HEK293 (cell line): ENCODE results near the gene FAM217B.

Source experiments
- ELK4 ChIP-seq: IDR thresholded peaks from 2 replicates; pipeline ENCODE4 v1.6.1; 2011; ENCODE audit warnings: mild to moderate bottlenecking, low read depth, low read length, borderline replicate concordance
- MZF1 ChIP-seq: fragments of 450-650 bp; formaldehyde crosslinking; IDR thresholded peaks from 2 replicates; pipeline ENCODE4 v1.5.1; 2017; ENCODE audit warnings: missing biosample characterization, missing genetic modification characterization, borderline replicate concordance
- YY2 ChIP-seq: fragments of 450-650 bp; formaldehyde crosslinking; IDR thresholded peaks from 2 replicates; pipeline ENCODE4 v1.5.1; 2016; ENCODE audit warnings: missing biosample characterization, missing genetic modification characterization
- ZFP41 ChIP-seq: fragments of 450-650 bp; formaldehyde crosslinking; IDR thresholded peaks from 2 replicates; pipeline ENCODE4 v1.5.1; 2016; ENCODE audit warnings: missing biosample characterization, missing genetic modification characterization, borderline replicate concordance
- ZNF138 ChIP-seq: fragments of 450-650 bp; formaldehyde crosslinking; IDR thresholded peaks from 2 replicates; pipeline ENCODE4 v1.5.1; 2016; ENCODE audit warnings: missing biosample characterization, missing genetic modification characterization, borderline replicate concordance
- ZNF175 ChIP-seq: fragments of 450-650 bp; formaldehyde crosslinking; IDR thresholded peaks from 2 replicates; pipeline ENCODE4 v1.5.1; 2016; ENCODE audit warnings: missing biosample characterization, missing genetic modification characterization
- ZNF311 ChIP-seq: fragments of 450-650 bp; formaldehyde crosslinking; IDR thresholded peaks from 2 replicates; pipeline ENCODE4 v1.5.1; 2017; ENCODE audit warnings: missing biosample characterization, missing genetic modification characterization, borderline replicate concordance
- ZNF362 ChIP-seq: fragments of 450-650 bp; formaldehyde crosslinking; IDR thresholded peaks from 2 replicates; pipeline ENCODE4 v1.5.1; 2016; ENCODE audit warnings: missing biosample characterization, missing genetic modification characterization
- TF ChIP-seq, protein P1 (sequence below): fragments of 450-650 bp; formaldehyde crosslinking; IDR thresholded peaks from 2 replicates; pipeline ENCODE4 v1.5.1; 2016; ENCODE audit warnings: missing biosample characterization, missing genetic modification characterization
- TF ChIP-seq, protein P2 (sequence below): fragments of 450-650 bp; formaldehyde crosslinking; IDR thresholded peaks from 2 replicates; pipeline ENCODE4 v1.5.1; 2016; ENCODE audit warnings: missing biosample characterization, missing genetic modification characterization
- TF ChIP-seq, protein P3 (sequence below): fragments of 450-650 bp; formaldehyde crosslinking; IDR thresholded peaks from 2 replicates; pipeline ENCODE4 v1.5.1; 2016; ENCODE audit warnings: missing biosample characterization, missing genetic modification characterization
- TF ChIP-seq, protein P4 (sequence below): sonication (generic); formaldehyde crosslinking; IDR thresholded peaks from 2 replicates; pipeline ENCODE4 v1.8.1; 2022; ENCODE audit warnings: mild to moderate bottlenecking, moderate library complexity, missing genetic modification reagents

DNA sequence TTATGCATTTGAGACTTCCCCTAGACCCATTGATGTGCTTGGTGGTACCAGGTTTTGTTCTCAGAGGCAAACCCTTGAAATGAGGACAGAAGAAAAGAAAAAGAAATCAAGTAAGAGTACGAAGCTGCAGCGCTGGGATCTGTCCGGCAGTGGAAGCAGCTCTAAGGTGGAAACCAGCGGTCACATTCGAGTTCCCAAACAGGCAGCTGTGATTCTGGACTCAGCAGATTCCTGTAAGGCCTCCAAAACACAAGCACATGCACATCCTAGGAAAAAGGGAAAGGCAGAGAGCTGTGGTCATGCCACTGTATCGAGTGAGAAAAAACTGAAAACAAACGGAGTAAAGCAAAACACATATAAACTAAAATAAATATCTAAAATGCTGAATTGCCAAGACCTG, 4.5 kb downstream of the FAM217B start:
- TF ChIP-seq ZNF362 (tag by site-specific recombination) (no peak), ELK4 (no peak), ZNF311 (no peak), YY2 (no peak), ZNF175 (tag by site-specific recombination) (no peak), ZFP41 (no peak), ZNF138 (tag by site-specific recombination) (no peak), MZF1 (tag by site-specific recombination) (no peak)
- TF ChIP-seq, protein P1, sequence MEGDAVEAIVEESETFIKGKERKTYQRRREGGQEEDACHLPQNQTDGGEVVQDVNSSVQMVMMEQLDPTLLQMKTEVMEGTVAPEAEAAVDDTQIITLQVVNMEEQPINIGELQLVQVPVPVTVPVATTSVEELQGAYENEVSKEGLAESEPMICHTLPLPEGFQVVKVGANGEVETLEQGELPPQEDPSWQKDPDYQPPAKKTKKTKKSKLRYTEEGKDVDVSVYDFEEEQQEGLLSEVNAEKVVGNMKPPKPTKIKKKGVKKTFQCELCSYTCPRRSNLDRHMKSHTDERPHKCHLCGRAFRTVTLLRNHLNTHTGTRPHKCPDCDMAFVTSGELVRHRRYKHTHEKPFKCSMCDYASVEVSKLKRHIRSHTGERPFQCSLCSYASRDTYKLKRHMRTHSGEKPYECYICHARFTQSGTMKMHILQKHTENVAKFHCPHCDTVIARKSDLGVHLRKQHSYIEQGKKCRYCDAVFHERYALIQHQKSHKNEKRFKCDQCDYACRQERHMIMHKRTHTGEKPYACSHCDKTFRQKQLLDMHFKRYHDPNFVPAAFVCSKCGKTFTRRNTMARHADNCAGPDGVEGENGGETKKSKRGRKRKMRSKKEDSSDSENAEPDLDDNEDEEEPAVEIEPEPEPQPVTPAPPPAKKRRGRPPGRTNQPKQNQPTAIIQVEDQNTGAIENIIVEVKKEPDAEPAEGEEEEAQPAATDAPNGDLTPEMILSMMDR: no peak
- TF ChIP-seq, protein P2, sequence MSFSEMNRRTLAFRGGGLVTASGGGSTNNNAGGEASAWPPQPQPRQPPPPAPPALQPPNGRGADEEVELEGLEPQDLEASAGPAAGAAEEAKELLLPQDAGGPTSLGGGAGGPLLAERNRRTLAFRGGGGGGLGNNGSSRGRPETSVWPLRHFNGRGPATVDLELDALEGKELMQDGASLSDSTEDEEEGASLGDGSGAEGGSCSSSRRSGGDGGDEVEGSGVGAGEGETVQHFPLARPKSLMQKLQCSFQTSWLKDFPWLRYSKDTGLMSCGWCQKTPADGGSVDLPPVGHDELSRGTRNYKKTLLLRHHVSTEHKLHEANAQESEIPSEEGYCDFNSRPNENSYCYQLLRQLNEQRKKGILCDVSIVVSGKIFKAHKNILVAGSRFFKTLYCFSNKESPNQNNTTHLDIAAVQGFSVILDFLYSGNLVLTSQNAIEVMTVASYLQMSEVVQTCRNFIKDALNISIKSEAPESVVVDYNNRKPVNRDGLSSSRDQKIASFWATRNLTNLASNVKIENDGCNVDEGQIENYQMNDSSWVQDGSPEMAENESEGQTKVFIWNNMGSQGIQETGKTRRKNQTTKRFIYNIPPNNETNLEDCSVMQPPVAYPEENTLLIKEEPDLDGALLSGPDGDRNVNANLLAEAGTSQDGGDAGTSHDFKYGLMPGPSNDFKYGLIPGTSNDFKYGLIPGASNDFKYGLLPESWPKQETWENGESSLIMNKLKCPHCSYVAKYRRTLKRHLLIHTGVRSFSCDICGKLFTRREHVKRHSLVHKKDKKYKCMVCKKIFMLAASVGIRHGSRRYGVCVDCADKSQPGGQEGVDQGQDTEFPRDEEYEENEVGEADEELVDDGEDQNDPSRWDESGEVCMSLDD: no peak
- TF ChIP-seq, protein P3, sequence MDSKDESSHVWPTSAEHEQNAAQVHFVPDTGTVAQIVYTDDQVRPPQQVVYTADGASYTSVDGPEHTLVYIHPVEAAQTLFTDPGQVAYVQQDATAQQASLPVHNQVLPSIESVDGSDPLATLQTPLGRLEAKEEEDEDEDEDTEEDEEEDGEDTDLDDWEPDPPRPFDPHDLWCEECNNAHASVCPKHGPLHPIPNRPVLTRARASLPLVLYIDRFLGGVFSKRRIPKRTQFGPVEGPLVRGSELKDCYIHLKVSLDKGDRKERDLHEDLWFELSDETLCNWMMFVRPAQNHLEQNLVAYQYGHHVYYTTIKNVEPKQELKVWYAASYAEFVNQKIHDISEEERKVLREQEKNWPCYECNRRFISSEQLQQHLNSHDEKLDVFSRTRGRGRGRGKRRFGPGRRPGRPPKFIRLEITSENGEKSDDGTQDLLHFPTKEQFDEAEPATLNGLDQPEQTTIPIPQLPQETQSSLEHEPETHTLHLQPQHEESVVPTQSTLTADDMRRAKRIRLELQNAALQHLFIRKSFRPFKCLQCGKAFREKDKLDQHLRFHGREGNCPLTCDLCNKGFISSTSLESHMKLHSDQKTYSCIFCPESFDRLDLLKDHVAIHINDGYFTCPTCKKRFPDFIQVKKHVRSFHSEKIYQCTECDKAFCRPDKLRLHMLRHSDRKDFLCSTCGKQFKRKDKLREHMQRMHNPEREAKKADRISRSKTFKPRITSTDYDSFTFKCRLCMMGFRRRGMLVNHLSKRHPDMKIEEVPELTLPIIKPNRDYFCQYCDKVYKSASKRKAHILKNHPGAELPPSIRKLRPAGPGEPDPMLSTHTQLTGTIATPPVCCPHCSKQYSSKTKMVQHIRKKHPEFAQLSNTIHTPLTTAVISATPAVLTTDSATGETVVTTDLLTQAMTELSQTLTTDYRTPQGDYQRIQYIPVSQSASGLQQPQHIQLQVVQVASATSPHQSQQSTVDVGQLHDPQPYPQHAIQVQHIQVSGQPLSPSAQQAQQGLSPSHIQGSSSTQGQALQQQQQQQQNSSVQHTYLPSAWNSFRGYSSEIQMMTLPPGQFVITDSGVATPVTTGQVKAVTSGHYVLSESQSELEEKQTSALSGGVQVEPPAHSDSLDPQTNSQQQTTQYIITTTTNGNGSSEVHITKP (tag by site-specific recombination): no peak
- TF ChIP-seq, protein P4, sequence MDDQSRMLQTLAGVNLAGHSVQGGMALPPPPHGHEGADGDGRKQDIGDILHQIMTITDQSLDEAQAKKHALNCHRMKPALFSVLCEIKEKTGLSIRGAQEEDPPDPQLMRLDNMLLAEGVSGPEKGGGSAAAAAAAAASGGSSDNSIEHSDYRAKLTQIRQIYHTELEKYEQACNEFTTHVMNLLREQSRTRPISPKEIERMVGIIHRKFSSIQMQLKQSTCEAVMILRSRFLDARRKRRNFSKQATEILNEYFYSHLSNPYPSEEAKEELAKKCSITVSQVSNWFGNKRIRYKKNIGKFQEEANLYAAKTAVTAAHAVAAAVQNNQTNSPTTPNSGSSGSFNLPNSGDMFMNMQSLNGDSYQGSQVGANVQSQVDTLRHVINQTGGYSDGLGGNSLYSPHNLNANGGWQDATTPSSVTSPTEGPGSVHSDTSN: no peak
